A549 (cell line): ENCODE measurements around the gene ARHGAP40. TPM values are rescaled to one million over a fixed set of nuclear protein-coding genes. Genes with fewer than 3 reads are reported as not detected.

Source experiments
- ATAC-seq, 2 experiments: fragments of 200-7000 bp in 1 of 2; fragments of >200 bp in 1 of 2; cut with Nextera tagmentation in 1 of 2; cut with Tn5 transposase in 1 of 2; 3 replicates each; pipeline versions ENCODE4 v1.8.0 to v1.9.1; 2018 to 2020; ENCODE audit warnings: mild to moderate bottlenecking in 1 of 2, moderate library complexity in 1 of 2
- CTCF ChIA-PET: fragments of 300-600 bp; sonication (Branson Sonifier 250); formaldehyde crosslinking; extraction: SDS; loops from one replicate; lab custom pipeline; 2021; ENCODE audit warnings: antibody characterized with exemption, inconsistent platforms; lab: Yijun Ruan, JAX
- POLR2A ChIA-PET: fragments of 350-600 bp; formaldehyde crosslinking; extraction: SDS; loops from one replicate; lab custom pipeline; 2021; ENCODE audit warnings: antibody characterized with exemption, inconsistent platforms; lab: Yijun Ruan, JAX
- DNase-seq, 2 experiments: peaks; one replicate each; pipeline versions ENCODE4 v3.0.0 to v3.0.0-alpha.2; 2011 to 2016; ENCODE audit warnings: low read depth in 1 of 2, low spot score in 1 of 2
- FAIRE-seq: peaks from 2 replicates; lab custom pipeline; 2011; peaks lifted over from hg19 to GRCh38; lab: Jason Lieb, UNC
- H3K27ac ChIP-seq, 2 experiments: fragments of >200 bp; sonication (Bioruptor Twin); formaldehyde crosslinking; 3 replicates each; pipeline ENCODE4 v1.5.1; 2016 to 2017
- H3K4me1 ChIP-seq: fragments of >200 bp; sonication (Bioruptor Twin); formaldehyde crosslinking; 3 replicates; pipeline ENCODE4 v1.6.1; 2016
- H3K4me2 ChIP-seq: fragments of >200 bp; sonication (Bioruptor Twin); formaldehyde crosslinking; 3 replicates; pipeline ENCODE4 v1.6.1; 2016
- H3K4me3 ChIP-seq: fragments of >200 bp; sonication (Bioruptor Twin); formaldehyde crosslinking; 3 replicates; pipeline ENCODE4 v1.5.1; 2016
- H3K9me3 ChIP-seq: fragments of >200 bp; sonication (Bioruptor Twin); formaldehyde crosslinking; 3 replicates; pipeline ENCODE4 v1.6.1; 2016
- CBX2 ChIP-seq: fragments of 200-600 bp; sonication (generic); IDR thresholded peaks from 2 replicates; pipeline ENCODE4 v1.6.1; 2016; ENCODE audit warnings: low read depth, mild to moderate bottlenecking, borderline replicate concordance
- CEBPB ChIP-seq, 2 experiments: fragments of >200 bp in 1 of 2; sonication (Bioruptor Twin) in 1 of 2; formaldehyde crosslinking in 1 of 2; IDR thresholded peaks; 2 replicates each; pipeline ENCODE4 v1.6.1; 2012 to 2016
- CHD4 ChIP-seq: fragments of 200-600 bp; sonication (generic); IDR thresholded peaks from 2 replicates; pipeline ENCODE4 v1.6.1; 2016; ENCODE audit warnings: antibody characterized with exemption, mild to moderate bottlenecking, borderline replicate concordance
- ESRRA ChIP-seq: fragments of 150-350 bp; IDR thresholded peaks from 2 replicates; pipeline ENCODE4 v1.6.1; 2014; ENCODE audit warnings: mild to moderate bottlenecking, low read length, borderline replicate concordance
- FOSL2 ChIP-seq, 2 experiments: fragments of 450-650 bp in 1 of 2; fragments of >200 bp in 1 of 2; sonication (Bioruptor Twin) in 1 of 2; formaldehyde crosslinking; IDR thresholded peaks; 2 replicates each; pipeline versions ENCODE4 v1.5.0 to v1.6.1; 2016 to 2020; ENCODE audit warnings: mild to moderate bottlenecking in 1 of 2, moderate library complexity in 1 of 2
- HOXB13 ChIP-seq: fragments of 250-450 bp; sonication (Bioruptor Pico); IDR thresholded peaks from 2 replicates; pipeline ENCODE4 v1.5.0; 2020; ENCODE audit warnings: low read depth, mild to moderate bottlenecking, moderate library complexity
- JUN ChIP-seq, 2 experiments: fragments of >200 bp; sonication (Bioruptor Twin); formaldehyde crosslinking; IDR thresholded peaks; 2 replicates in 1 of 2; 3 replicates in 1 of 2; pipeline ENCODE4 v1.6.1; 2016 to 2017
- MAFK ChIP-seq: fragments of 450-650 bp; IDR thresholded peaks from 2 replicates; pipeline ENCODE4 v1.6.1; 2014; ENCODE audit not compliant: partially characterized antibody
- MAZ ChIP-seq: fragments of 150-350 bp; IDR thresholded peaks from 2 replicates; pipeline ENCODE4 v1.6.1; 2014; ENCODE audit warnings: antibody characterized with exemption, low read depth, low read length, borderline replicate concordance
- NPAS2 ChIP-seq: fragments of 250-450 bp; sonication (Bioruptor Pico); IDR thresholded peaks from 2 replicates; pipeline ENCODE4 v1.8.0; 2022; ENCODE audit warnings: mild to moderate bottlenecking, moderate library complexity, borderline replicate concordance
- NR3C1 ChIP-seq: fragments of >200 bp; sonication (Bioruptor Twin); formaldehyde crosslinking; IDR thresholded peaks from 3 replicates; pipeline ENCODE4 v1.6.1; 2017
- POLR2A ChIP-seq: IDR thresholded peaks from 2 replicates; pipeline ENCODE4 v1.6.1; 2012; ENCODE audit warnings: mild to moderate bottlenecking, low read length
- RARB ChIP-seq: fragments of 250-450 bp; sonication (Bioruptor Pico); IDR thresholded peaks from 2 replicates; pipeline ENCODE4 v1.8.0; 2021; ENCODE audit warnings: mild to moderate bottlenecking, moderate library complexity
- ZFP36 ChIP-seq: fragments of 450-650 bp; IDR thresholded peaks from 2 replicates; pipeline ENCODE4 v1.6.1; 2014; ENCODE audit warnings: borderline replicate concordance; ENCODE audit not compliant: partially characterized antibody
- WGBS: methylation state at CpG from one replicate; pipeline ENCODE4 v1.1.6; 2017; ENCODE audit errors: missing lambda C conversion rate; 5-methylcytosine and 5-hydroxymethylcytosine counted together
- polyA plus RNA-seq, 4 experiments: library from polyadenylated mRNA; depleted of rRNA in 3 of 4; stranded (reverse); fragments of >200 nt; fragmentation: RNase III in 1 of 4; extraction: RNeasy Plus Mini Kit Qiagen cat#74134 plus additional on column Dnase treatment in 1 of 4; gene quantifications; 2 replicates in 3 of 4; 3 replicates in 1 of 4; pipeline ENCODE4 v1.2.3, GENCODE V29; 2011 to 2017
- TF ChIP-seq, protein P1 (sequence below): fragments of >200 bp; sonication (Bioruptor Twin); formaldehyde crosslinking; IDR thresholded peaks from 3 replicates; pipeline ENCODE4 v1.5.1; 2016
- TF ChIP-seq, protein P2 (sequence below): fragments of 250-450 bp; sonication (Bioruptor Pico); IDR thresholded peaks from 2 replicates; pipeline ENCODE4 v1.5.0; 2021; ENCODE audit warnings: mild to moderate bottlenecking, moderate library complexity, borderline replicate concordance
- TF ChIP-seq, protein P3 (sequence below): IDR thresholded peaks from 2 replicates; pipeline ENCODE4 v1.6.1; 2012
- TF ChIP-seq, protein P4 (sequence below): fragments of >200 bp; sonication (Bioruptor Twin); formaldehyde crosslinking; IDR thresholded peaks from 3 replicates; pipeline ENCODE4 v1.6.1; 2016

Gene ARHGAP40
- polyA plus RNA-seq, 2 of the 4 experiments (the other 2 are of a cell fraction), result not detected

DNA sequence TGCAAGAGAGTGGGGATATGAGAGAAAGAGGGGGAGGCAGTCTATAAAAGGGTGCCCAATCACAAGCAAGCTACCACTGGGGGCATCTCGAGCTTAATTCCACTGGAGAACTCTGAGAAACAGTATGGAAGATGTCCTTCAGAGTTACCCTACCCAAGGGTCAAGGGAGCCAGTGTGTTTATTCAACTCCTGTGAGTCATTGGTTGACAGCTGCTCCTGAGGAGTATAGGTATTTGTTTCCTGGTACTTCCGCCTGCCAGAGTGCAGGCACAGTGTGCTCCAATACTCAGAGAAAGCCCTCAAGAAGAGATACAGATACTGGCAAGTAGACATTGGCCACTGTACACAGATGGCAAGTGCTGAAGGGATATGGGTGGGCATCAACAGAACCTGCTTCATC lies 49.5 kb downstream of the ARHGAP40 start (continued):
- TF ChIP-seq, protein P1, sequence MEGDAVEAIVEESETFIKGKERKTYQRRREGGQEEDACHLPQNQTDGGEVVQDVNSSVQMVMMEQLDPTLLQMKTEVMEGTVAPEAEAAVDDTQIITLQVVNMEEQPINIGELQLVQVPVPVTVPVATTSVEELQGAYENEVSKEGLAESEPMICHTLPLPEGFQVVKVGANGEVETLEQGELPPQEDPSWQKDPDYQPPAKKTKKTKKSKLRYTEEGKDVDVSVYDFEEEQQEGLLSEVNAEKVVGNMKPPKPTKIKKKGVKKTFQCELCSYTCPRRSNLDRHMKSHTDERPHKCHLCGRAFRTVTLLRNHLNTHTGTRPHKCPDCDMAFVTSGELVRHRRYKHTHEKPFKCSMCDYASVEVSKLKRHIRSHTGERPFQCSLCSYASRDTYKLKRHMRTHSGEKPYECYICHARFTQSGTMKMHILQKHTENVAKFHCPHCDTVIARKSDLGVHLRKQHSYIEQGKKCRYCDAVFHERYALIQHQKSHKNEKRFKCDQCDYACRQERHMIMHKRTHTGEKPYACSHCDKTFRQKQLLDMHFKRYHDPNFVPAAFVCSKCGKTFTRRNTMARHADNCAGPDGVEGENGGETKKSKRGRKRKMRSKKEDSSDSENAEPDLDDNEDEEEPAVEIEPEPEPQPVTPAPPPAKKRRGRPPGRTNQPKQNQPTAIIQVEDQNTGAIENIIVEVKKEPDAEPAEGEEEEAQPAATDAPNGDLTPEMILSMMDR, result no peak
- no peak for TF ChIP-seq MAZ
- TF ChIP-seq MAFK, result no peak
- no peak for TF ChIP-seq NPAS2
- no peak for TF ChIP-seq CEBPB (IDR thresholded peaks at IDR 0.05)

DNA sequence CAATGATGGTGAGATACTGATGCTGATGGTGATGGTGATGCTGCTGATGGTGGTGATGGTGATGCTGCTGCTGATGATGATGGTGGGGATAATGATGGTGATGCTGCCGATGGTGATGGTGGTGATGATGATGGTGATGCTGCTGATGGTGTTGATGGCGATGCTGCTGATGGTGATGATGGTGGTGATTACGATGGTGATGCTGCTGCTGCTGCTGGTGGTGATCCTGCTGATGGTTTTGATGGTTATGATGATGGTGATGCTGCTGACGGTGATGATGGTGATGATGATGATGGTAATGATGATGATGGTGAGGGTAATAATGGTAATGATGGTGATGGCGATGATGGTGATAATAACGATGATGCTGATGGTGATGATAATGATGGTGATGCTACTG lies 50.0 kb downstream of the ARHGAP40 start:
- Histone ChIP-seq H3K4me2 (no peak overlapping the region), H3K9me3 (no peaks in the 10 kb centered on the region), H3K4me3 (no peak overlapping the region), H3K4me1 (no peaks in the 10 kb centered on the region)
- no peak for ATAC-seq
- ChIA-PET CTCF (interaction anchor here (0.5 to 14.0 kb wide), 7 partner anchors 18 to 382 kb away, joined by 3 to 253 read pairs (median 21); partner anchors contain the start of gene ACTR5), POLR2A (no interaction called here)
- WGBS, result 30% methylated on average over 6 of the region's 6 CpGs
- FAIRE-seq, result no peak
- TF ChIP-seq ESRRA (no peak), JUN (IDR thresholded peaks at IDR 0.05) (no peak), CEBPB (IDR thresholded peaks at IDR 0.05) (no peak), POLR2A (no peak), ZFP36 (no peak), CBX2 (no peak), HOXB13 (CRISPR knock-in tag) (no peak), CHD4 (no peak), RARB (CRISPR knock-in tag) (no peak), FOSL2 (IDR thresholded peaks at IDR 0.05) (no peak), FOSL2 (CRISPR knock-in tag; IDR thresholded peaks at IDR 0.05) (no peak), NR3C1 (no peak)
- TF ChIP-seq, protein P2, sequence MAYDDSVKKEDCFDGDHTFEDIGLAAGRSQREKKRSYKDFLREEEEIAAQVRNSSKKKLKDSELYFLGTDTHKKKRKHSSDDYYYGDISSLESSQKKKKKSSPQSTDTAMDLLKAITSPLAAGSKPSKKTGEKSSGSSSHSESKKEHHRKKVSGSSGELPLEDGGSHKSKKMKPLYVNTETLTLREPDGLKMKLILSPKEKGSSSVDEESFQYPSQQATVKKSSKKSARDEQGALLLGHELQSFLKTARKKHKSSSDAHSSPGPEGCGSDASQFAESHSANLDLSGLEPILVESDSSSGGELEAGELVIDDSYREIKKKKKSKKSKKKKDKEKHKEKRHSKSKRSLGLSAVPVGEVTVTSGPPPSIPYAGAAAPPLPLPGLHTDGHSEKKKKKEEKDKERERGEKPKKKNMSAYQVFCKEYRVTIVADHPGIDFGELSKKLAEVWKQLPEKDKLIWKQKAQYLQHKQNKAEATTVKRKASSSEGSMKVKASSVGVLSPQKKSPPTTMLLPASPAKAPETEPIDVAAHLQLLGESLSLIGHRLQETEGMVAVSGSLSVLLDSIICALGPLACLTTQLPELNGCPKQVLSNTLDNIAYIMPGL (CRISPR knock-in tag), result no peak
- TF ChIP-seq, protein P3, sequence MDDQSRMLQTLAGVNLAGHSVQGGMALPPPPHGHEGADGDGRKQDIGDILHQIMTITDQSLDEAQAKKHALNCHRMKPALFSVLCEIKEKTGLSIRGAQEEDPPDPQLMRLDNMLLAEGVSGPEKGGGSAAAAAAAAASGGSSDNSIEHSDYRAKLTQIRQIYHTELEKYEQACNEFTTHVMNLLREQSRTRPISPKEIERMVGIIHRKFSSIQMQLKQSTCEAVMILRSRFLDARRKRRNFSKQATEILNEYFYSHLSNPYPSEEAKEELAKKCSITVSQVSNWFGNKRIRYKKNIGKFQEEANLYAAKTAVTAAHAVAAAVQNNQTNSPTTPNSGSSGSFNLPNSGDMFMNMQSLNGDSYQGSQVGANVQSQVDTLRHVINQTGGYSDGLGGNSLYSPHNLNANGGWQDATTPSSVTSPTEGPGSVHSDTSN, result no peak
- TF ChIP-seq, protein P1, result no peak
- TF ChIP-seq, protein P4, sequence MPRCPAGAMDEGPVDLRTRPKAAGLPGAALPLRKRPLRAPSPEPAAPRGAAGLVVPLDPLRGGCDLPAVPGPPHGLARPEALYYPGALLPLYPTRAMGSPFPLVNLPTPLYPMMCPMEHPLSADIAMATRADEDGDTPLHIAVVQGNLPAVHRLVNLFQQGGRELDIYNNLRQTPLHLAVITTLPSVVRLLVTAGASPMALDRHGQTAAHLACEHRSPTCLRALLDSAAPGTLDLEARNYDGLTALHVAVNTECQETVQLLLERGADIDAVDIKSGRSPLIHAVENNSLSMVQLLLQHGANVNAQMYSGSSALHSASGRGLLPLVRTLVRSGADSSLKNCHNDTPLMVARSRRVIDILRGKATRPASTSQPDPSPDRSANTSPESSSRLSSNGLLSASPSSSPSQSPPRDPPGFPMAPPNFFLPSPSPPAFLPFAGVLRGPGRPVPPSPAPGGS, result no peak
- TF ChIP-seq, all 56 proteins: peak for 0
- DNase-seq, result no peak
- H3K27ac ChIP-seq, result no peak overlapping the region
